SIG-M5 (cell line): ENCODE measurements around the gene IRF2.

ENCODE experiments used
- DNase-seq: peaks from one replicate; lab custom pipeline; 2025; lab: John Stamatoyannopoulos, UW

The IRF2 gene

DNA sequence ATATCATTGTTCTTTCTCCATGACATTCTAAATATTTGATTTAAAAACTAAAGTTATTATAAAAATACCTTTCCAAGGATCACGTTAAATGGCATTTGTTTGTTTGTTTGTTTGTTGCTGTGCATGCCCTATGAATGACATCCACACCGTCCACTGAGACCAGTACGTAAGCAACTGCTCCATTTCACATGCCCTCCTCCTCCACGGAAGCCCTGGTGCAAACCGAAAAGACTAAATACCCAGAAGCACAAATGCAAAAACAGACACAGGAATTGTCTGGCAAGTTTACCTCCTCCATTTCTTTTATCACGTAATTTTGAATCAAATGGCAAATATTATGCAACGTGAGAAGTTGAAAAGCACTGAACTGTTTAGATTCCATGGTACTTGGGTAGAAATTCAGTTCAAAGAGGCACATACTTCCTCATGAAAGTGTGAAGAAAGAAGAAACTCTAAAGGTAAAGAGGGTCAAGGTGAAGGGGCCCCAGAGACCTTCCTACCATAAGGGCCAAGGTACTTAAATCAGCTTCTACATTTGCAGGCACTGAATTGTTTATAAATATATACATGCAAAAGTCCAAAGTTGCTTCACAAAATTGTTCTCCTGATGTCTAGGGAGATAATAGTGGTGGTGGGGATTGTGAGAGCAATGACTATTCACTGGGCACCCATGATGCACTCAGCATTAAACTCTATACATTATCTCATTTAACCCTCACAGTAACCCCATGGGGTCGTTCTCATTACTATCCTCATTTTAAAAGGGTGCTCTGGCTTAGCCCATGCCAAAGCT lies 23.4 kb downstream of the IRF2 start:
- no peak for DNase-seq

DNA sequence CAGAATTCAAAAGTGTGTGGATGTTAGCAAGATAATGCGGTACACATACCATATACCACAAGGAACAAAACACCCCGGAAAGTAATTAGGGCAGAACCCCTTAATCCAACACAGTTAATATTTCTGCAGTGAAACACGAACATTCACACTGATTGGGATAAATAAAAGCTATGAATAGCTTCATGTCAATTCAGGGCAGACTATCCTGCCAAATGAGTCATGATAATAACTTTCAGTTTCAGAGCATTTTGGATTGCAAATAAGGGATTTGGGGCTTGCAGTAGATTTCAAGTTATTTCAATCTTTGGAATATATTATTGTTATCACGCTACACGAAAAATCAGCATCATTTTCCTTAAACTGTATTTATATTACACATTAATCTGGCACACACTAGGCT lies 24.3 kb downstream of the IRF2 start:
- DNase-seq = no peak

DNA sequence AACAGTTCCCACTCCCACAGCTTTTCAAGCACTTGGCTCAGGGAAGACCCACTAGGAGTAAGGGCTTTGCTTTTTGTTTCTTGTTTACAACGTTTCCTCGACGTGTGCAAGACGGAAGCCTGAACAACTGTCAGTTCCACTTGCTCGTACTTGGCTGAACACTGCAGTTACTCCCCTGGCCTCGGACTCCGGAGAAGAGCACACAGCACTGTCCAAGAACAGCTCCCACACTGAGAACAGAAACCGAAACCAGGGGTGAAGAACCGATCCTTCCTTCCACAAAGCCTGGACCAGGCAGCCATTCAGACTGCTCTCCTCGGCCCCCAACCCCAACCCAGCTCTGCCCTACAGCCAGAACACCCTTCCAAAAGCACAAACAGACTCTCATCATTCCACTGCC lies 25.5 kb downstream of the IRF2 start:
- no peak for DNase-seq

DNA sequence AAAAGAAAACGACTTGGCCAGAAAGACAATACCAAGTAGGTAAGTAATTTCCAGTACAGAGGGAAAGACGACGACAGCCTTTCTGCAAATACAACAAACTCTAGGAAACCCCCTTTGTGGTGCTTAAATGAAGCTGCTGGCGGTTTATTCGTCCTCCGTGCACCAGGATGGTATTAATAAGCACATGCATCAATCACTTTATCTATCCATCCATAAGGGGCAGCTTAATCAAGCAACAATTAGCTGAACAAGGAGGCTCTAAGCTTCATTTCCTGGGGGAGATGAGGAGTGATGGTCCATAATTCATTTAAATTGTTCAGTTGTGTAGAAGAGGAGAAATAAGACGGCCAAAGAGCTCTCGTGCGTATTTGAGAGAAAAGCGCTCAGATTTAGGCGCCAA lies 26.2 kb downstream of the IRF2 start:
- DNase-seq = no peak

DNA sequence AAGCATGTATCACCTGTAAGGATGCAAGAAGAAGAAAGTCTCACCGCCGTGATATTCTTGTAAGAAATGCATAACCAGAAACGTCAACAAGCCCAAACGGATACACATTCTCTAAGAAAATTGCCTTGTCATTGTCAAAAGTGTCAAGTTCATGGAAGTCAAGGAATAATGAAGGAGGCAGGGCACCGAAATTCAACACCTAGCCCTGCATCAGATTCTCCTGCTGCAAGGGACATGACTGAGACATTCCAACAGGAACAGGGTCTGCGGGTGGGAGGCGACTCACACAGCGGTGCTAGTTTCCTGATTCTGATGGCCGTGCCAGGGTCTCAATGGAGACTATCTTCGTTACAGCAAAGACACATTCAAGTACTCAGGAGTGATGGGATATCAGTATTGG lies 26.7 kb downstream of the IRF2 start:
- DNase-seq = no peak

DNA sequence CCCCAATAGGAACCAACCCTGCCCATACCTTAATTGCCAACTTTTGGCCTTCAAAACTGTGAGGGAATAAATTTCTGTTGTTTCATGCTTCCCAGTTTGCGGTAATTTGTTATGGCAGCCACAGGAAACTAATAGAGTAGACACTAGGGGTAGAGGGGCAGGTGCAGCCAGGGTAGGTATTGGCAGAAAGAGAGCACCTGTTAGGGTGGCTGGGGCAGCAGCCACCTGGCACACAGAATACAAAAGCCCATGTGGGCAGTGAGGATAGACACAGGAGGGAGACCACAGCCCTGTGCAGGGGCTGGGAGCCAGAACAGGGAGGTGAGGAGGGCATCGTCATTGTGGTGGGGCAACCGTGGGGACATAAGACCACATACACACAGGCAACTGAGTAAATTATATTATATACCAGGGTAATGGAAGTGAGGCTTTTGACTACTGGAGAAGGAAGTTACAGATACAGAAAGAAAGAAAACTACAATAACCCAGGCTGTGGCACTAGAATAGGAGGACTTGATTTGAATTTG lies 28.2 kb downstream of the IRF2 start:
- DNase-seq = no peak

DNA sequence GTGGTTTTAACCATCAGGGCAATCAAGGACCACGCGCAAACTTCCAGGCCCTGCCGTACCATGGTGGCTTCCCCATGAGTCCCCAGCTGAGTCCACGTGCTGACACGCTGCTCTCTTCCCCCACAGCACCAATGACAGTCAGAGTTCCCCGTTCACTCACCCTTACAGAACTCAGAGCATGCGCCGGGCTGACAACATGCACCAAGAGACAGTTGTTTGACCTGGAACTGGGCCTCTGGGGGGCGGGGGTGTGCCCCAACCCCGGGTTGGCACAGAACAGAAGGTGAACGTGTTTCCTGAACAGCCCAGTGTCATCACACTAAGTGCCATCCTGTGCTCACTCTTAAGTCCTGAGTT lies 29.4 kb downstream of the IRF2 start:
- DNase-seq = no peak

DNA sequence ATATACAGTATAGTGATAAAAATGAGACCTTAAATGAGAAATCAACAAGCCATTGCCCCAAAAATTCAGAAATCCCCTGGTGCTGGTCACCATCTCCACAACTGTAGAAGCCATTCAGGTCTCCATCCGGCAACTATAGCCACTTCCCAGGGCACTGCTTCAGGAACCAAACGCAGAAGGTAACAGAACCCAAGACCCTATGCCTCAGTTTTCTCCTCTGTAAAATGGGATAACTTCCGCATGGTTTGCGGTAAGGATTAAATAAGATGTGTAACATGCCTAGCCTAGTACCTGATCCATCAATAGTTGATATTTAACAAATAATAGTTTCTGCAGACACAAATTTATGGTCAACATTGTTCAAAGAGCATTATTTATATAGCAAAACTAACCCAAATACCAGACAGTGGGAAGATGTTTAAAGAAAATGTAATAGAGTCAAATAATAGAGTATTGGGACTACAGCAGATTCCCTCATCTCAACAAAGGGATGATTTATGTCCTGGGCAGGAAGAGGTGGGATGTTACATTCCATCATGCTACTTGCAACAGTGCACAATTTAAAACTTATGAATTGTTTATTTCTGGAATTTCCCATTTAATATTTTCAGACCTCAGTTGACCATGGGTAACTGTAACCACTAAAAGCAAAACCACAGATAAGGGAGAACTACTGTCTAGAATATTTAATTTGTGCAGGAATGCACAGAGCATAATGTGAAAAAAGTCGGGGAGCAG lies 30.0 kb downstream of the IRF2 start:
- DNase-seq = no peak

DNA sequence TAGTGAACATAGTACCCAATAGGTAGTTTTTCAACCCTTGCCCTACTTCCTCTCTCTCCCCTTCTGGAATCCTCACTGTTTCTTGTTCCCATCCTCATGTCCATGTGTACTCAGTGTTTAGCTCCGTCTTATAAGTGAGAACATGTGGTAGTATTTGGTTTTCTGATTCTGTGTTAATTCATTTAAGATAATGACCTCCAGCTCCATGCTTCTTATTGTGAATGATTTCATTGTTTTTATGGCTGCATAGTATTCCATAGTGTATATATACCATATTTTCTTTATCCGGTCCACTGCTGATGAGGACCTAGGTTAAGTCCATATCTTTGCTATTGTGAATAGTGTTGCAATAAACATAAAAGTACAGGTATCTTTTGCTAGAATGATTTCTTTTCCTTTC lies 31.0 kb downstream of the IRF2 start:
- no peak for DNase-seq

DNA sequence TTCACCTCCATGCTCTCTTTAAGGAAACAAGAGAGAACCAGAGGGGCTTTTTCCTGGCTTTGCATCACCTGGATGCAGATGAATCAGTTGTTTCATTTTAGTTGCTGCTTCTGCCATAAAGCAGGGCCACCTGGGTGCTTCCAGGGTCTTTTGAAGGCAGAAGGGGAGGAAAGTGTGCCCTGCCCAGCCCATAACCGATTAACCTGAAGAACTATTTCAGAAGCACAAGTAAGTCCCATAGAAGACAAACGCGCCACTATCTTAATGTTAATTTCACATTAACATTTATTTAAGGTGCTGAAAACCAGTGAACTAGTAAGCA lies 32.1 kb downstream of the IRF2 start:
- no peak for DNase-seq

DNA sequence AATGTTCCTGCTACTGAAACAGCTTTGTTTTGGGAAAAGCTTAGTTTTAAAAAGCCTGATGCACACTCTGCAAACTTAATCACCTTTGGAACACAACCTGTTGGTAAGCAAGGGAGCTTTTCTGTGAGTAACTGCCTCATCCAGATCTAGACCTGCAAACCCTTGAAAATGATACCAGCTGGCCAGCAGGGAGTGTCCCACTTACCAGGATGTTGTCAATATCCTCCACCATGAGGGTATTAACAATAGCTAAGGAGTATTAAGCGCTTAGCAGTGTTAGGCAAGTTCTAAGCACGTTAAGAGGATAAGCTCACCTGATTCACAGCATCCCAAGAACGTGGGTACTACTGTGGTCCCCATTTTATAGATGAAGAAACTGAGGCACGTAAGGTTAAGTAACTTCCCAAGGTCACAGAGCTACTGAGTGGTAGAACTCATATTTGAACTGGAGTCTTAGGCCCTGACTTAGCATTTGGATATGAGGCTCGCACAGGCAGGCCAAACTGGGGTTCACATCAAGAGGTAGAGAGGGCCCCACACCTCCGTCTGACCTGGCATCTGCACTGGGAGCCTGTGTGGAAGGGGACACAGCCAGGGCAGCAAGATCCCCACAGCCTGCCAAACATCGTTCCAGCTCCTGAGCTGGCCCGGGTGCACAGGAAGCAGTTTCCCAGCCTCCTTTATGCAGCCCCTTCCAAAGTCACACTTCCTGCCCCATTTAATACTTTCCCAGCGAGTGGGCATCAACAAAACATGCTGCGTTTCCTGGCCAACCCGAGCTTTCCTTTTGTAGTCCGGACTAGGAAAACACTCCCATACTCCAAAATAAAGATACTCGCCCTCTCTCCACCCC lies 32.7 kb downstream of the IRF2 start:
- DNase-seq = no peak

DNA sequence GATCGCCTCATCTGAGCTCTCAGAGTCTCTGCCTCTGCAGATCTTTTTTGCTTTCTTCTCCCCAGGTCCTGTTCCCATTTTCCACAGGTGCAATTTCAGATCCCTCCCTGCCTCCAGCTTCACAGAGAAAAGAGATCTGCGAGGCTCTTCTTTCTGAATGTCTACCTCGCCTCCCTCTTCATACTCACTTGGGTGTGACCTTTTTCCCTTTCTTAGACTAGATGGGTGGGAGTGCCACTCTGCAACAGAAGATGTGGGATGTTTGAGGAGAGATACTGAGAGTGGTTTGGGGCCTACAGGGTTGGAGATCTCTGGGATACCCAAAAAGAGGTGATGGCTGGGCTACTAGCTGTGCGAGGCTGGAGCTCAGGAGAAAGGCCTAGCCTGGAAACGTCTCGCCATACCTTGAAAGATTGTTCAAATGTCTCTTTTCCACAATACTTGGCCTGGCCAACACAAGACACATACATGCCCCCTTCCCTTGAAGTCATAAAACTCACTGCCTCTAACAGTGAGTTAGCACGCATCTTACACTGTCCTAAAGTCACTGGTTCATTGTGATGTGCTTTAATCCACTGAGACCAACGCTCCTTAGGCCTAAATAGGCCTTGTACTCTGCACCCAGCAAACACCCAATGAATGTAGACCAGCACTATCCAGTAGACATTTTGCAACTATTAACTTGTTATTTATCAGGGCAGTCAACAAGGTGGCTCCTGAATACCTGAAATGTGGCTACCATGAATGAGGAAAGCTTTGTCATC lies 33.6 kb downstream of the IRF2 start:
- no peak for DNase-seq

DNA sequence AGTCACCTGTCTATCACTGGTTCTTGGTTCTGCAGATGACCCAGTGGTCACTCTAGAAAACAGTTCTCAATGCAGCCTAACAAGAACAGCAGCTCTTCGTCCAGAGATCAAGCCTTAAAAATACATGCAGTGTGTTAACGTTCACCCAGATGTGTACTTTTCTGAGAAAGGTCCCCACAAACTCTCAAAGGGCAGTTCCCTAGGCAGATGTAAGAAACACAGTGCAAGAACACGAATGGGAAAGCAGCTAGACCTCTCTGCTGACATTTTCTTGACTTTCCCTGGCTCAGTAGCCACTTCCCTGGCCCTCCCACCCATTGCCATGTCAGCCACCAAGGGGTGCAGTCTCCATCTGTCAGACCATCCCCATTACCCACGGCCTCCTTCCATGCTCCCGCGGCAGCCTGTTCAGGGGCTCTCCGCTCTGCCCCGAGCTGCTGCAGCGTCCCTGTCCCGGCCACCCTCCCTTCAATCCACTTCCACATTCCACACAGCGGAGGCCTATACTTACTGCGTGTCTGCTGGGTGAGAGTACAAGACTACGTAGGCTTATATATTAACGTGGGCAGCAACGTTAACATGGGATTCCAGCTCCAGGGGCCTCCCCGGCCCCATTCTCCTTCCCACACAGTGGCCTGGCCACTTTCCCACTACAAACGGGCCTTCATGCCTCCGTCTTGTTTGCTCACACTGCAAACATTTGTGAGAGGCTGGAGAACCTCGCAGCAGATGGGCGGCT lies 34.3 kb downstream of the IRF2 start:
- no peak for DNase-seq

DNA sequence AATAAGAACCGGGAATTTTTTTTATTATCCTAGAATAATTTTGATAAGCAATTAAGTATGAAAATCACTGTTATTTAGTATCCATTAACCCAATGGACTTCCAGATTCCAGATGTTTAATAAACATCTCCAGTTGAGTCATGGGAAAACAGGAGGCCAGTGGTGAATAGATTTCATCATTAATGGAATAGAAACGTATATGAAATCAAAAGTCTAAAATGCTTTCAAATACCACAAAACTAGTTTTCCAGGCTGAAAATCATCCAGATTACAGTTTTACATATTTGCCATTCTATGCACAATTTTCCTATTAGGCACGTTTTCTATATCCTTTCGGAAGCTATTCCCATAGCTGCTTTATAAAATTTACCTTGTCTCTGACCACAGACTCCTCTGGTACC lies 35.0 kb downstream of the IRF2 start:
- DNase-seq = no peak

DNA sequence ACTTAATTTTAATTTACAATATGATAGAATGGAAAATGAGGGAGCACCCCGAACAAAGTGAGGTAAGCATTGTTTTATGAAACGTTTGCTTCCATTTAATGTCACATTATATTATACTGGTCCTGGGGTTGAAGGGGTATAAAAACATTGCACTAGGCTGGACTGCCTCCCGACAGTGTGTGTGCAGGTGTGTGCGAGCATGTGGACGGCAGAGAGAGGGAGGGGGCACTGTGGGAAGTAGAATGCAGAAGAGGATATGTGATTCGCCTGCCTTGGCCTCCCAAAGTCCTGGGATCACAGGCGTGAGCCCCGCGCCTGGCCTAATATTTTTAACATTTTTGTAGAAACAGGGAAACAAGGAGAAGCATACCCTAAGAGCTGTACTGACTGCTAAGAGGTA lies 36.0 kb downstream of the IRF2 start:
- no peak for DNase-seq

DNA sequence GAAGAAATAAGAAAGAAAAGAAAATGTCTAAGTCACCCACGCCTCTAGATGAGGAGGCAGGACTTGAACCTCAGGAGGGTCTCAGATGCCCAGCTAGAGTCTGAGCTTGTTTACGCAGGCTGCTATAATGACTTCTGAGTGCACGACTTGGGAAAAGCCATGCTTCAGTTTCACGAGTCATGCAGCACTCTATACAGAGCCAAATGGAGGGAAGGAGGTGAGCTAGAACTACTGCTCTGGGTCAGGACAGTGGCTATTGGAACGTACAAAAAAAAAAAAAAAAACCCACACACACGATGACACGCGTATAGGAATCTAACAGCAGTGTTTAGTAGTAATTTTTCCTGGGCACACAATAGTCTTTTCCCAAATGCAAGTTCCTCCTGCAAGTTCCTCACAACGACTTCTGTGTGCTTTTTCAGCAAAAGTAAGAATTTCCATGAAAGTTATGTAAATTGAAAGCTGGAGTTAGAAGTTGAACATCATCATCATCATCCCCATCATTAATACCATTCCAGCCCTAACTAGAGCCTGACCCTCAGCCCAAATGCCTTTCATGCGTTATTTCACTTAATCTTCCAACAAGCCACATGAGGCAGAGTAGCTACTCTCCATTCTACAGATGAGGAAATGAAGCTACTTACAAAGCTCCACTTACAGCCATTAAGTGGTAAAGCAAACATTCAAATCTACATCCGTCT lies 36.6 kb downstream of the IRF2 start:
- DNase-seq = no peak

DNA sequence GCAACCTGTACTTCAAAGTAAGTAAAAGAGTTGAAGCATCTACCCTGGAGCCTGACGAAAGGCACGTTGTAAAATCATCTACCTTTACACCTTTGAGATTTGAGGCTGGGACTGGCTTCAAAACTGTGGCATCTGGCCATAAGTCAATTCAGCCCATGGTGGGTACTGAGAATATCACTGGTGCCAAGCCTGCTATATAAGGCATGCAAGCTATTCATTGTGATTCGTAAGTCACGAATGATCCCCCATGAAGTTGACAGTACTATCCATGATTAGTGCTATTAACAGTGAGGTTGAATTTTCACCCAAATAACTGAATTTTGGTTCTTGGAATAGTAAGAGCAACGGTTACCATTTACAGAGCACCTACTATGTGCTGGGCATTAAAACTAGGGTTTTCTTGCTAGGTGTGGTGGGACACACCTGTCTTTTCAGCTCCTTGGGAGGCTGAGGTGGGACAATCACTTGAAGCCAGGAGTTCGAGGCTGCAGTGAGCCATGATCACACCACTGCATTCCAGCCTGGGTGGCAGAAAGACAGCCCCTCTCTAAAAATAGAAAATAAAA lies 39.8 kb downstream of the IRF2 start:
- DNase-seq = no peak

DNA sequence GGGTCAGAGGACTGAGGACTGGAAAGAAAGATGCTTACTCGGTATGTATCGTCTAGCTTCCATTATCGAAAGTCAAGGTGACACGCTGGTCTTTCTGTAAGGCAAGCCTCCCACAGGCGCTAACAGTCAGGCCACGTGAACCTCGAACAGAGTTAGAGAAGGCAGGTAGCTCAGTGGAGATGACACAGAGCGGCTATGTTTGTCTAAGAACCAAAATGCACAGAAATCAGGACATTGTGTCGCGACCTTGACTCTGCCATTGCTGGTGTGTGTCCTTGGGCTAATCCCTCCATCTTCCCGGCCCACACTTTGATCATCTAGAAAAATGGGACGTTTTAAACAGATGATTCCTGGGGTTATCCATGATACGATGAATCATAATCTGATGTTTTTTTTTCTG lies 40.3 kb downstream of the IRF2 start:
- no peak for DNase-seq

DNA sequence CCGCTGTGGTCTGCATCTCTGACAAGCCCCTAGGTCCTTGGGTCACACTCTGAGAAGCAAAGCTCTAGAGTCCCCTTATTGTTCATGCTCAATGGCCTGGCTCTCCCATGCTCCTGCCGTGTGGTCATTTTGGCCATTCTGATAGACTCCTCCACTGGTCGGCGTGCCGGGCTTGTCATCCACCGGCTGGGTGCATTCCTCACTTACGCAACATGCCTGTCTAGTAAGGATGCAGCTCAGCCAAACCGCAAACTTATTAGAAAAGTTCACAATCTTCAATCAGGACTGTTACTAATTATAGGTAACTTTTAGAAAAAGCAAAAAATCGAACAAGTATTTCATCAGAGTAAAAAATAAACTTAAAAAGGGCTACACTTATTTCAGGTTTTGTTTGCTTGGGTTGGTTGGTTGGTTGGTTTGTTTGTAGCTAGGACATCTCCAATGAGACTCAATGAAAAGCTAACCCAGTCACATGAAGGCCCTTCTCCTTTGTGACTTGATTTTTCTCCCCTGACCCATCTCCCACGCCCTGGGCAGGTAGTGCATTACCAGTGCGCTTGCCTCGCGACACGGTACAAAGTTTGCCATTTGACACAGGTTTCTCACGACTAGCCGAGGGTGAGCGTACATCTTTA lies 41.0 kb downstream of the IRF2 start:
- no peak for DNase-seq
